A549 (cell line): ENCODE measurements around the gene PLEKHM2.

Experiments used
- CBX8 ChIP-seq: fragments of 200-600 bp; sonication (generic); IDR thresholded peaks from 2 replicates; pipeline ENCODE4 v1.6.1; 2016
- NFE2L2 ChIP-seq: fragments of 150-350 bp; conservative IDR thresholded peaks from 2 replicates; pipeline ENCODE4 v1.6.1; 2014; ENCODE audit warnings: low read length
- POLR2A ChIP-seq: IDR thresholded peaks from 2 replicates; pipeline ENCODE4 v1.6.1; 2012; ENCODE audit warnings: mild to moderate bottlenecking, low read length
- ZC3H11A ChIP-seq: fragments of 450-650 bp; IDR thresholded peaks from 2 replicates; pipeline ENCODE4 v1.6.1; 2014; ENCODE audit warnings: antibody characterized with exemption, mild to moderate bottlenecking
- TF ChIP-seq, protein P1 (sequence below): fragments of >200 bp; sonication (Bioruptor Twin); formaldehyde crosslinking; IDR thresholded peaks from 3 replicates; pipeline ENCODE4 v1.5.1; 2016
- TF ChIP-seq, protein P2 (sequence below): fragments of 200-600 bp; sonication (generic); IDR thresholded peaks from 2 replicates; pipeline ENCODE4 v1.6.1; 2016; ENCODE audit warnings: antibody characterized with exemption, mild to moderate bottlenecking, moderate library complexity
- TF ChIP-seq, protein P3 (sequence below): fragments of >200 bp; sonication (Bioruptor Twin); formaldehyde crosslinking; IDR thresholded peaks from 2 replicates; pipeline ENCODE4 v1.6.1; 2016
- TF ChIP-seq, protein P4 (sequence below): fragments of >200 bp; sonication (Bioruptor Twin); formaldehyde crosslinking; IDR thresholded peaks from 3 replicates; pipeline ENCODE4 v1.6.1; 2016

DNA sequence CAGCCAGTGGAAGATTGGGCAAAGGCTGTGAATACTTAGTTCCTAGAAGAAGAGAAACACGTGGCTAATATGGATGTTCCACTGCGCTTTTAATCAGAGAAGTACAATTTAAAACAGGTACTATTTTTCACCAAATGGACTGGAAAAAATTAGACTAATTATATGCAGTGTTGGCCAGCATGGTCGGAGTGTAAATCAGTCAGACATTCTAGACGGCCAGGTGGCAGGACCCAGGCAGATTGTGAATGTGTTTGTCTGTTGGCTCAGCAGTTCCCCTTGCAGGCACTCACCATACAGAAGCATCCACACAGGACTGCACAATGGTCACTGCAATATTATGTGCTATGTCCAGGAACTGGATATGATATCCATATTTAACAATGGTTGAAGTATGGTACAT, 28.0 kb downstream of the PLEKHM2 start:
- TF ChIP-seq NFE2L2 (no peak), POLR2A (no peak), ZC3H11A (no peak), CBX8 (no peak)
- TF ChIP-seq, protein P1, sequence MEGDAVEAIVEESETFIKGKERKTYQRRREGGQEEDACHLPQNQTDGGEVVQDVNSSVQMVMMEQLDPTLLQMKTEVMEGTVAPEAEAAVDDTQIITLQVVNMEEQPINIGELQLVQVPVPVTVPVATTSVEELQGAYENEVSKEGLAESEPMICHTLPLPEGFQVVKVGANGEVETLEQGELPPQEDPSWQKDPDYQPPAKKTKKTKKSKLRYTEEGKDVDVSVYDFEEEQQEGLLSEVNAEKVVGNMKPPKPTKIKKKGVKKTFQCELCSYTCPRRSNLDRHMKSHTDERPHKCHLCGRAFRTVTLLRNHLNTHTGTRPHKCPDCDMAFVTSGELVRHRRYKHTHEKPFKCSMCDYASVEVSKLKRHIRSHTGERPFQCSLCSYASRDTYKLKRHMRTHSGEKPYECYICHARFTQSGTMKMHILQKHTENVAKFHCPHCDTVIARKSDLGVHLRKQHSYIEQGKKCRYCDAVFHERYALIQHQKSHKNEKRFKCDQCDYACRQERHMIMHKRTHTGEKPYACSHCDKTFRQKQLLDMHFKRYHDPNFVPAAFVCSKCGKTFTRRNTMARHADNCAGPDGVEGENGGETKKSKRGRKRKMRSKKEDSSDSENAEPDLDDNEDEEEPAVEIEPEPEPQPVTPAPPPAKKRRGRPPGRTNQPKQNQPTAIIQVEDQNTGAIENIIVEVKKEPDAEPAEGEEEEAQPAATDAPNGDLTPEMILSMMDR: no peak
- TF ChIP-seq, protein P2, sequence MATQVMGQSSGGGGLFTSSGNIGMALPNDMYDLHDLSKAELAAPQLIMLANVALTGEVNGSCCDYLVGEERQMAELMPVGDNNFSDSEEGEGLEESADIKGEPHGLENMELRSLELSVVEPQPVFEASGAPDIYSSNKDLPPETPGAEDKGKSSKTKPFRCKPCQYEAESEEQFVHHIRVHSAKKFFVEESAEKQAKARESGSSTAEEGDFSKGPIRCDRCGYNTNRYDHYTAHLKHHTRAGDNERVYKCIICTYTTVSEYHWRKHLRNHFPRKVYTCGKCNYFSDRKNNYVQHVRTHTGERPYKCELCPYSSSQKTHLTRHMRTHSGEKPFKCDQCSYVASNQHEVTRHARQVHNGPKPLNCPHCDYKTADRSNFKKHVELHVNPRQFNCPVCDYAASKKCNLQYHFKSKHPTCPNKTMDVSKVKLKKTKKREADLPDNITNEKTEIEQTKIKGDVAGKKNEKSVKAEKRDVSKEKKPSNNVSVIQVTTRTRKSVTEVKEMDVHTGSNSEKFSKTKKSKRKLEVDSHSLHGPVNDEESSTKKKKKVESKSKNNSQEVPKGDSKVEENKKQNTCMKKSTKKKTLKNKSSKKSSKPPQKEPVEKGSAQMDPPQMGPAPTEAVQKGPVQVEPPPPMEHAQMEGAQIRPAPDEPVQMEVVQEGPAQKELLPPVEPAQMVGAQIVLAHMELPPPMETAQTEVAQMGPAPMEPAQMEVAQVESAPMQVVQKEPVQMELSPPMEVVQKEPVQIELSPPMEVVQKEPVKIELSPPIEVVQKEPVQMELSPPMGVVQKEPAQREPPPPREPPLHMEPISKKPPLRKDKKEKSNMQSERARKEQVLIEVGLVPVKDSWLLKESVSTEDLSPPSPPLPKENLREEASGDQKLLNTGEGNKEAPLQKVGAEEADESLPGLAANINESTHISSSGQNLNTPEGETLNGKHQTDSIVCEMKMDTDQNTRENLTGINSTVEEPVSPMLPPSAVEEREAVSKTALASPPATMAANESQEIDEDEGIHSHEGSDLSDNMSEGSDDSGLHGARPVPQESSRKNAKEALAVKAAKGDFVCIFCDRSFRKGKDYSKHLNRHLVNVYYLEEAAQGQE: no peak
- TF ChIP-seq, protein P3, sequence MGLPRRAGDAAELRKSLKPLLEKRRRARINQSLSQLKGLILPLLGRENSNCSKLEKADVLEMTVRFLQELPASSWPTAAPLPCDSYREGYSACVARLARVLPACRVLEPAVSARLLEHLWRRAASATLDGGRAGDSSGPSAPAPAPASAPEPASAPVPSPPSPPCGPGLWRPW: no peak
- TF ChIP-seq, protein P4, sequence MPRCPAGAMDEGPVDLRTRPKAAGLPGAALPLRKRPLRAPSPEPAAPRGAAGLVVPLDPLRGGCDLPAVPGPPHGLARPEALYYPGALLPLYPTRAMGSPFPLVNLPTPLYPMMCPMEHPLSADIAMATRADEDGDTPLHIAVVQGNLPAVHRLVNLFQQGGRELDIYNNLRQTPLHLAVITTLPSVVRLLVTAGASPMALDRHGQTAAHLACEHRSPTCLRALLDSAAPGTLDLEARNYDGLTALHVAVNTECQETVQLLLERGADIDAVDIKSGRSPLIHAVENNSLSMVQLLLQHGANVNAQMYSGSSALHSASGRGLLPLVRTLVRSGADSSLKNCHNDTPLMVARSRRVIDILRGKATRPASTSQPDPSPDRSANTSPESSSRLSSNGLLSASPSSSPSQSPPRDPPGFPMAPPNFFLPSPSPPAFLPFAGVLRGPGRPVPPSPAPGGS: no peak
